ENCODE results near the gene GALM.
"Not testable (repeated sequence)": the region's sequence is repeated elsewhere in the genome, so short reads cannot be mapped to it uniquely, and the experiment has no call there.

GALM gene

DNA sequence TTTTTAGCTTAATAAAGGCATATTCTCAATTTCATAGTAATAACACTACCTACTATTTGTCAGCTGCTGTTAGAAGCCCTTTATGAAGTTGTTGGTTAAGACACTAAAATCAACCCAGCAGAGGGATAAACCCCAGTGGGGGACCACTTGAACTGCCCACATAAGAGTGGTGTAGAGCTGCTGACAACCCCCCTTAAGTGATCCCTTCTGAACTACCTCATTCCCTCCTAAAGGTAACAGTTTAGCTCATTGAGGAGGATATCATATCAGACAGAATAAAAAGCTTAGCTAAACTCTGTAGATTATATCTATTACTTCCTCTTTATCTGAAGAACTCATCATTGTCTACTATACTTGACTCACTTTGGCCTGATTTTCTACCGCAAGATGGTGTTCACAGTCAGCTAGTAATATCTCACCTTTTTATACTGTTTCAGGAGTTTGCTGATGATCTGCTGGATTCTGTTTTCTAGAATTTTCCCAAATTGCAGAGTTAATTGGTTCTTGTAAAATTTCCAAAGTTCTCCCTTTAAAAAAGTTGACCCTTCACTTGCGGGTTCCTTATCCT, 16.2 kb downstream of the GALM start:
- H3K4me3 ChIP-seq (ENCODE audit: low read length), result no peak overlapping the region
- no peak for TF ChIP-seq ZNF274 (IDR thresholded peaks at IDR 0.05; ENCODE audit: low read depth, low read length)

GRCh38 chr2:38682620-38683019, 16.7 kb downstream of the GALM start:
- not testable (repeated sequence) for H3K4me3 ChIP-seq (ENCODE audit: low read length)

DNA sequence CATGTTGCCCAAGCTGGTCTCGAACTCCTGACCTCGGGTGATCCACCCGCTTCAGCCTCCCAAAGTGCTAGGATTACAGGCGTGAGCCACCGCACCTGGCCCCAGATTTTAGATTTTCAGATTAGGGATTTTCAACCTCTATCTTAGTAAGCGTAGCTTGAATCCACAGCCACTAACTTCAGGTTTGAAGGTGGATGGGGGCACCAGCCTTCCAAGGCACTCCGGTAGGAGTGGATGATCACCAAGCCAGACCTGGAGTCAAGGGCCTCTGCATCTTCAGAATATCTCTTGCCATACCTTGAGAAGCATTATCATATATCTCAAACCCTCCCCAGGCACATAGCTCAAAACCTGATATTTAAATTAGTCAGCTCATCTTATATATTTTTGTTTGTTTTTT, 17.9 kb downstream of the GALM start:
- H3K4me3 ChIP-seq (ENCODE audit: low read length), result no peak overlapping the region

DNA sequence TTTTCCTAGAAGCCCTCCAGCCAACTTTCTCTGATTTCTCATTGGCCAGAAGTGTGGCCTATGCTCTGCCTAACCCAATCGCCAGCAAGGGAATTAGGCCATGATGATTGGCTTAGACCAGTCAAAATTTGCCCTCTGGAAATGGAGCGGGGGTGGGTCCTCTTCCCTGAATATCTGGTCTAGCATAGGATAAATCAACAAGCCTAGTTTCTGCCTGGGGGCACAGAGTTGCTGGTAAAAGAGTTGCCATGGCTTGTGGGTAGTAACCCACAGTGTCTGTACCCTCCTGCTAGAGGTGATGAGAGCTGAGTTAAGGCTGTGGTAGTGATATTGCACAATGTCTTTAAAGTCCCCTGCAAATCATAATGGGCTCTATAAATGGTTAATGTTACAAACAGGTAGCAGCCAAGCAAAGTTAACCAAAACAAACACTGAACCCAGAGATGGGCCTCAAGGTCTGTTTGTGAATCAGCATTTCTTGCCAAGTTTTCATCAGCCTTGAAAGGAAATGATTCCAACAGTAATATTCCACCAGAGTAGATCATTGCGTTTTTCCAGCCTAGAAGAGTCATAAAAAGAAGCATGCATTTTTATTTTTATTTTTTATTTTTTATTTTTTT, 19.3 kb downstream of the GALM start:
- TF ChIP-seq ZNF274 (IDR thresholded peaks at IDR 0.05; ENCODE audit: low read depth, low read length), result no peak
- no peak overlapping the region for H3K4me3 ChIP-seq (ENCODE audit: low read length)

More for the DNA sequence above, 17.9 kb downstream of the GALM start:
- TF ChIP-seq ZNF274 (IDR thresholded peaks at IDR 0.05; ENCODE audit: low read depth, low read length), result no peak

DNA sequence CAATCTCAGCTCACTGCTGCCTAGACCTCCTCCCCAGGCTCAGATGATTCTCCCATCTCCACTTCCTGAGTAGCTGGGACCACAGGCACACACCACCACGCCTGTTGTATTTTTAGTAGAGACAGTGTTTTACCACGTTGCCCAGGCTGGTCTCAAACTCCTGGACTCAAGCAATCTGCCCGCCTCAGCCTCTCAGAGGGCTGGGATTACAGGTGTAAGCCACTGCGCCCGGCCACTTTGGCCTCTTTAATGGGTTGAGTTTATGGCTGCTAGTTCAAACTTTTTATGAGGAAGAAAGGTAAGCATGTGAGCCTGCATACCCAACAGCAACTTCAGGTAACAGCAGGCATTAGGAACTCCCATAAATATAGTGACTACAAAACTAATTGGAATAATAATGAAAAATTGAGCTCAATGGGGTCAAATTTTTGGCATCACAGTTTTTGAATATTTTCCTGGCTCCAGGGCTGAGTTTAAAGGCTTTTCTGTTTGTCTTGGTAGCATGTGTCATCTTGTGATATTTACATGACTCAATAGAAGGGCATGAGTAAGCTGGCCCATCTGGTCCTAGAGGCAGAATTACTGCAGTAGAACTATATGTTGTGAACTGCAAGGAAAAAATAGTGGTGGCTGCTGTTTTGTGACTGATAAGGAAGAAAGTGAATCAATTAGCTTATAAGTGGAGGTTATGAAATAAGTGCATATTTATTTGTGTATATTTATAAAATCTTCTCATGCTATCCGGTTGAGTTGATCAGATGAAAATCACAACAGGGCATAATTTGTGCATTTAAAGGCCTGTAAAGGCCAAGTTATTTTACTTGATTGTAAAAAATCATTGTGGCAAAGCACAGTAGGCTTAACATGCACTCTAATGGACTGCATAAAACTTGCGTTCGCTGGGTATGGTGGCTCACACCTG, 24.8 kb downstream of the GALM start:
- no peak overlapping the region for H3K4me3 ChIP-seq (ENCODE audit: low read length)
- TF ChIP-seq ZNF274 (IDR thresholded peaks at IDR 0.05; ENCODE audit: low read depth, low read length), result no peak

- no peak overlapping the region for H3K4me3 ChIP-seq (ENCODE audit: low read length)
- TF ChIP-seq ZNF274 (IDR thresholded peaks at IDR 0.05; ENCODE audit: low read depth, low read length), result no peak
Measured at GRCh38 chr2:38691994-38692393, 26.1 kb downstream of the GALM start.

- no peak overlapping the region for H3K4me3 ChIP-seq (ENCODE audit: low read length)
- no peak for TF ChIP-seq ZNF274 (IDR thresholded peaks at IDR 0.05; ENCODE audit: low read depth, low read length)
Measured at GRCh38 chr2:38692636-38693318, 26.9 kb downstream of the GALM start.

DNA sequence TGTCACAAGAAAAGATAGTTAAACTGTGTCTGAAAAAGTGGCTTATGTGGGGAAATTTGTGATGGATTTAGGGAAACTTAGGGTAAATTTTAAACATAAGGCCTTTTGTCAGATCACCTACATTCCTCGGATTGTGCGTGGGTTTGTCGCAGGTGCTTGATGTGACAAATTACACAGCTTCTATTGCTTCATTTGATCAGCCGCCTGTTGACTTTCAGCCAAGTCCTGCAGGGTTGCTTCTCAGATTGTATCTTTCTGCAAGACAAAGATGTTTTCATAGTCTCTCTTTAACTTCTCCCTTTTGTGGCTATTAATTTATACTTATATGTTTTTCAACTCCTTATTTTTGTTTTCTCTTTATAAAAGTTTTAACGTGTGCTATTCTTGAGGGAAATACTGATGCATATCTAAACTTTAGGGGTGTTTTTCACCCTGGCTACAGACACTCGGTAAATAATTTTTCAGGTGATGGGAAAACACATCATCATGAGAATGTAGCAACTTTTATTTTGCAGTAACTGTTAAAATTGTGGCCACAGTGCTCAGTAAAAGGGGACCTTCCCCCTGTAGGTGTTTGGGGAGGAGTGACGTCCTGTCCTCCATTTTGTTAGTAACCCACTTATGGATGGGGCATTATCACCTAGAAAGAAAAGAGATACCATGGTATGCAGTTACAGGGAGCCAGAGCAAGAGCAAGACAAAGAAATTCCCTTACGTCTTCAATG, 31.4 kb downstream of the GALM start:
- no peak for TF ChIP-seq ZNF274 (IDR thresholded peaks at IDR 0.05; ENCODE audit: low read depth, low read length)
- no peak overlapping the region for H3K4me3 ChIP-seq (ENCODE audit: low read length)

GRCh38 chr2:38698467-38699003, 32.6 kb downstream of the GALM start:
- no peak for TF ChIP-seq ZNF274 (IDR thresholded peaks at IDR 0.05; ENCODE audit: low read depth, low read length)
- no peak overlapping the region for H3K4me3 ChIP-seq (ENCODE audit: low read length)

GRCh38 chr2:38700113-38700785, 34.3 kb downstream of the GALM start:
- H3K4me3 ChIP-seq (ENCODE audit: low read length), result no peak overlapping the region
- TF ChIP-seq ZNF274 (IDR thresholded peaks at IDR 0.05; ENCODE audit: low read depth, low read length), result no peak

GRCh38 chr2:38700881-38701458, 35.1 kb downstream of the GALM start:
- no peak for TF ChIP-seq ZNF274 (IDR thresholded peaks at IDR 0.05; ENCODE audit: low read depth, low read length)
- H3K4me3 ChIP-seq (ENCODE audit: low read length), result no peak overlapping the region

GRCh38 chr2:38701542-38701941, 35.6 kb downstream of the GALM start:
- no peak for TF ChIP-seq ZNF274 (IDR thresholded peaks at IDR 0.05; ENCODE audit: low read depth, low read length)
- no peak overlapping the region for H3K4me3 ChIP-seq (ENCODE audit: low read length)

- TF ChIP-seq ZNF274 (IDR thresholded peaks at IDR 0.05; ENCODE audit: low read depth, low read length), result no peak
- H3K4me3 ChIP-seq (ENCODE audit: low read length), result no peak overlapping the region
Measured at GRCh38 chr2:38702413-38702812, 36.5 kb downstream of the GALM start.

- not testable (repeated sequence) for H3K4me3 ChIP-seq (ENCODE audit: low read length)
Measured at GRCh38 chr2:38703336-38703735, 37.4 kb downstream of the GALM start.
